Measurements from ENCODE around the gene WBP1.
"Not testable (repeated sequence)": the region's sequence is repeated elsewhere in the genome, so short reads cannot be mapped to it uniquely, and the experiment has no call there.

The WBP1 gene

DNA sequence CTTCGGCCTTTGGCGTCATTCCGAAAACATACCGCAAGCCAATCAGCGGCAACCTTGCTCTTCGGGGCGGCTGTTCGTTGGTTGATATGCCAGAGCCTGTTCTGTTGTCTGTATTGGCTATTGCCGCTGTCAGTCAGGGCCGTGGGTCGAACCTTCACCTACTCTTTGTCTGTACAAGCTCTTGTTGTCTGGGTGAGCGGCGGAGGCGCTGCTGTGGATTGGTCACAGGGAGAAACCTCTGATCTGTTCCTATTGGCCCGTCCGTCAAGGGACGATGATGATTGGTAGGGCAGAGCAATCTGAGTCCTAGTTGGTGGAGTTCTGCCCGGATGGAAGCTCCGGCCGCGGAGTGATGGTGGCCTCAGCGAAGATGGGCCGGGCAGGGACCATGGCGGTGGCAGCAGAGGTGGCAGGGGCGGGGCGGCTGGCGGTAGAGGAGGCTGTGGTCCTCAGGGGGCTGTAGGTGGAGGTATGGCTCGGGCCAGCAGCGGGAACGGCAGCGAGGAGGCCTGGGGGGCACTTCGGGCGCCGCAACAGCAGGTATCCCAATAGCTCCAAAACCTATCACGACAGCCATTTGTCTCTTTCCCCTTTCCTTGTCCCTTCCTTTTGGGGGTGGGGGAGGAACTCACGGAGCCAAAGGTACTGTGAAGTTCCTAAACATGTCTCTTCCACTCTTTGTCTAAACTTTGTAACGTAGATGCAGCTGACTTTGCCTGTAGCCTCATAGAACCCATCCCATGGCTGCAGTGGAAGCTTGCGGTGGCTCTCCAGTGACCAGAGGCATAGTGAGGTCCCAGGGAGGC, at the start of gene WBP1:
TSS of gene WBP1 (plus strand) at position 307 of the 806 bp plus-strand sequence. CDS start at position 472, 165 bp downstream.
- in situ Hi-C loops (cut with HindIII; ENCODE audit: low sequenced_read_pairs) = no loop called here

DNA sequence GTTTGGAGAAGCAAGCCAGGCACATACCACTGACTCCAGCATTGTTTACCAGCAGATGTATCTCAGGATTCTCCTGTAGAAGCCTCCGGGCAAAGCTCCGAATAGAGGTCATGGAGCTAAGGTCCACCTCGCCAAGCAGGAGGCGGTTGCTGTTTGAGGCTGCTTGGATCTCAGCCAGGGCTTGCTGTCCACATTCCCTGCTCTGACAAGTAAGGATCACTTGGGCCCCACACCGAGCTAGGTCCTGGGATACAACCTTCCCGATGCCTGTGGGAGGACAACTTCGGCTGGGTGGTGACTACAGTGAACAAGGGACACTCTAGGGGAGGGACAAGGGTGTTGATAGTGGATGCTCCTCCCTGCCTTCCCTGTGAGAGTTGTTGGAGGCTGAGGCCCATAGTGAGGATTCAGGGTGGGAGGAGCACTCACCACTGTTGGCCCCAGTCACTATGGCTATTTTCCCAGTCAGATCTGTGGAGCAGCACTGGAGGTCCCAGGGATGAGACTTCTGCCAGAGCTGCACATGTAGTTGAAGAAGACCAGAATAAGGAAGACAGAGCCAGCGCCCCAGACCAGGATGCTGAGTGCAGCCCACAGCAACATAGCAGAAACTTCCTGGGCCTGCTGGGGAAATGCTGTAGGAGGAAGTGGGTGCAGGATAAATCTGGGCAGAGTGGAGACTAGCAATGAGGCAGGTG, 45.1 kb upstream of the WBP1 start:
- in situ Hi-C loops (cut with HindIII; ENCODE audit: low sequenced_read_pairs) = no loop called here

GRCh38 chr2:74414441-74414840, 43.8 kb upstream of the WBP1 start:
- in situ Hi-C loops (cut with HindIII; ENCODE audit: low sequenced_read_pairs) = no loop called here

- in situ Hi-C loops (cut with HindIII; ENCODE audit: low sequenced_read_pairs) = no loop called here
Observed at GRCh38 chr2:74414881-74415761, 43.1 kb upstream of the WBP1 start.

GRCh38 chr2:74415762-74416395, 42.4 kb upstream of the WBP1 start:
- in situ Hi-C loops (cut with HindIII; ENCODE audit: low sequenced_read_pairs) = no loop called here

GRCh38 chr2:74416778-74417177, 41.5 kb upstream of the WBP1 start:
- in situ Hi-C loops (cut with HindIII; ENCODE audit: low sequenced_read_pairs) = no loop called here

GRCh38 chr2:74417197-74417596, 41.0 kb upstream of the WBP1 start:
- in situ Hi-C loops (cut with HindIII; ENCODE audit: low sequenced_read_pairs) = no loop called here

DNA sequence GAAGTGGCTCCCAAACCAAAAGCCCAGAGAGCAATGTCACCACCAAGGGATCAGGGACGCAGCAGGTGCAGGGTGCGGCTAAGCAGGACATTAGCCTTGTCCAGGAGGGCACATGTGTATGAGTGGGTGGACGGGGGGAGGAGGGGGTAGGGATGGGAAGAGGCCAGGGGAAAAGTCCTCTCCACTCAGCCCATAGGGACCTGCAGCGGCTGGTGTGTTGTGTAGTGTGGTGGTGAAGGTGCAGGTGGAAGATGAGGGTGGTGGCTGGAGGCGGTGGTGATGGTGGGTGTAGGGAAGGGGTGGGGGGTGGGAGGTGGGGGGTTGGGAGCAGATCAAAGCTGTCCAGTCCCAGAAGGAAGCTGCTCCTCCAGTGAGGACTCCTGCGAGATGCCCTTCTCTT, 40.5 kb upstream of the WBP1 start:
- in situ Hi-C loops (cut with HindIII; ENCODE audit: low sequenced_read_pairs) = no loop called here

DNA sequence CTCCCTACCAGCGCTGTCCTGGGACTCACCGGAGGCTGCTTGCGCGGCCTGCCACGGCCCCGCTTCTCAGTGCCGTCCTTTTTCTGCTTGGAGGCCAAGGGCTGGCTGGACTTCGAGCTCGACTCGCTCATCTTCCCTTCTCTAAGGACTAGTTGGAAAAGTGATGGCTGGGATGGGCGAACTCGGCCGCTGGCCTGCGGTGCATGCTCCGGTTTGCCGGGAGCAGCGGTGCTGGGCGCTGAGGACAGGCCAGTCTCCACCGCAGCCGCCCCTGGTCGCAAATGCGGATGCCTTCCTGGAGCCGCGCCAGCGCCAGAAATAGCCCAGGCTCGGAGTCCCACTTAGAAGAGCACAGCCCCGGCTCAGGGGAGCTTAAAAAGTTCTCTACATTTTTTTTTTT, 39.9 kb upstream of the WBP1 start:
- in situ Hi-C loops (cut with HindIII; ENCODE audit: low sequenced_read_pairs) = no loop called here

DNA sequence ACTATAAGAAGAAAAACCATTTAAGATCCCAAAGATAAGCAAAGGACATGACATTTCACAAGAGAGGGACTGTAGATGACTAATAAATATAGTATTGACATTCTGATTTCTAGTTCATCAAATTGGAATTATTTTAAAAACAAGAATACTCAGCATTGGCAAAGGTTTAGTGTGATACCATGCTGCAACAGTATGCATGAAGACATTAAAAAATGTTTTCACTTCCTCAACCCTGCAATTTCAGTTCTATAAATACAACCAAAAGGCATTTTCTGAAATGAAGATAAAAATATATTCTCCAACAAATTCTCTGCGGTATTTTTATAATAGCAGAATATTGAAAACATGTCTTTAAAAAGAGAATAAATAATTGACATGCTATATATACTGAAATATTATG, 38.9 kb upstream of the WBP1 start:
- in situ Hi-C loops (cut with HindIII; ENCODE audit: low sequenced_read_pairs) = no loop called here

GRCh38 chr2:74420006-74420405, 38.2 kb upstream of the WBP1 start:
- in situ Hi-C loops (cut with HindIII; ENCODE audit: low sequenced_read_pairs) = no loop called here

- in situ Hi-C loops (cut with HindIII; ENCODE audit: low sequenced_read_pairs) = not testable (repeated sequence)
Observed at GRCh38 chr2:74420443-74421103, 37.7 kb upstream of the WBP1 start.

GRCh38 chr2:74421221-74421870, 36.9 kb upstream of the WBP1 start, which contains the start of the genes C2orf81 and WDR54:
C2orf81 (minus strand) TSS chr2:74421619; CDS start chr2:74421560, 59 bp downstream.
WDR54 (plus strand) TSS chr2:74421730; CDS start chr2:74422154, 424 bp downstream.
- in situ Hi-C loops (cut with HindIII; ENCODE audit: low sequenced_read_pairs) = no loop called here

DNA sequence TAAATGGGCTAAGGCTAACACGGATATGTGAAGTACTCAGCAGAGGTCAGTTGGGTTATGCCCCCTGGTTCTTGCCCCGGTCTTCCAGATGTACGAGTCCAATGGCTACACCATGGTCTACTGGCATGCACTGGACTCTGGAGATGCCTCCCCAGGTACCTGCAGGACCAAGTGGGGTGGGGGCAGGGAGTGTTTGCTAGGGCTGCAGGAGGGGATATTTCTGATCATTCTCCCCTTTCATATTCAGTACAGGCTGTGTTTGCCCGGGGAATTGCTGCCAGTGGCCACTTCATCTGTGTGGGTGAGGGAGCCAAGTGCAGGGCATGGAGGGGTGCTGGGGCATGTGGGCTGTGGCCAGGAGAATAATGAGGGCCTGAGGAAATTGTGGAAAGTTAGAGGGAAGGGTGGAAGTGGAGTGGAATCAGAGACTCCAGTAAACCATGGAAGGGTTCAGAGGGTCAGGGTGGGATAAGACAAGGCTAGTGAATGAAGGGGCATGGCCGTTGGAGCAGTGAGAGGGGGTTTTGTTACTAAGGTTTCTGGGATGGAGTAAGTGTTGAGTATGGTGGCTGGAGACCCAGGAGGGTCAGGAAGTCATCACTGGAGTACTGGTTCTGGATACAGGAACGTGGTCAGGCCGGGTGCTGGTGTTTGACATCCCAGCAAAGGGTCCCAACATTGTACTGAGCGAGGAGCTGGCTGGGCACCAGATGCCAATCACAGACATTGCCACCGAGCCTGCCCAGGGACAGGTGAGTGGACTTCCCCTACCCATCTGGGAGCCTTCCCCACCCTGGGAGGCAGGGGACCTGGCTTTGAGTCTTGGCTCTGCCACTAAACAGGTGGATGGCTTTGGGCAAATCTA, 34.8 kb upstream of the WBP1 start:
- in situ Hi-C loops (cut with HindIII; ENCODE audit: low sequenced_read_pairs) = no loop called here

- in situ Hi-C loops (cut with HindIII; ENCODE audit: low sequenced_read_pairs) = no loop called here
Observed at GRCh38 chr2:74424139-74424992, 33.9 kb upstream of the WBP1 start.

GRCh38 chr2:74424995-74425406, 33.2 kb upstream of the WBP1 start:
- in situ Hi-C loops (cut with HindIII; ENCODE audit: low sequenced_read_pairs) = no loop called here

DNA sequence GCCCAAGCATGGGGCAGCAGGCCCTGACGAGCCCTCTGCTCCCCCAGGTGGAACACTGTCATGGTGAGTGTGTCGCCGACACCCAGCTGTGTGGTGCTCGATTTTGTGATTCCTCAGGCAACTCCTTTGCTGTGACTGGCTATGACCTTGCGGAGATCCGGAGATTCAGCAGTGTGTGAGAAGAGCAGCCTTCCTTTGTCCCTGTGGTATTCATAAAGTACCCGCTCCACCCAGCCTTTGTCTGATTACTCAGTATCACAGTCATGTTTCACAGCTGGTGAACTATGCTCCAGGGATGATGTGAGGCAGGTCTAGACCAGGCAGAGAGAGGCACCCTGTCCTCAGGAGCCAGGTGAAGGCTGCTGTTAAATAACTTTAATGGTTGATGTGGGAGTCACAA, 32.7 kb upstream of the WBP1 start:
- in situ Hi-C loops (cut with HindIII; ENCODE audit: low sequenced_read_pairs) = no loop called here

Measured in DLD1 (cell line).